GM18870 (cell line): ENCODE measurements around the gene EMC9.

ENCODE experiments used
- ATAC-seq: cut with Tn5 transposase; IDR thresholded peaks from one replicate; pipeline ENCODE4 v1.9.1; 2021; ENCODE audit warnings: moderate library complexity; ENCODE audit not compliant: unreplicated experiment

The EMC9 gene

GRCh38 chr14:24149302-24149969 lies 8.0 kb upstream of the EMC9 start:
- no peak for ATAC-seq

- ATAC-seq, result no peak
Measured at GRCh38 chr14:24147761-24148428, 6.5 kb upstream of the EMC9 start.

GRCh38 chr14:24146978-24147760 lies 5.8 kb upstream of the EMC9 start, which contains the start of gene RNF31:
Gene RNF31 (plus strand): TSS chr14:24147498. CDS start chr14:24147699, 201 bp downstream.
- peak; percentile 75 for ATAC-seq

DNA sequence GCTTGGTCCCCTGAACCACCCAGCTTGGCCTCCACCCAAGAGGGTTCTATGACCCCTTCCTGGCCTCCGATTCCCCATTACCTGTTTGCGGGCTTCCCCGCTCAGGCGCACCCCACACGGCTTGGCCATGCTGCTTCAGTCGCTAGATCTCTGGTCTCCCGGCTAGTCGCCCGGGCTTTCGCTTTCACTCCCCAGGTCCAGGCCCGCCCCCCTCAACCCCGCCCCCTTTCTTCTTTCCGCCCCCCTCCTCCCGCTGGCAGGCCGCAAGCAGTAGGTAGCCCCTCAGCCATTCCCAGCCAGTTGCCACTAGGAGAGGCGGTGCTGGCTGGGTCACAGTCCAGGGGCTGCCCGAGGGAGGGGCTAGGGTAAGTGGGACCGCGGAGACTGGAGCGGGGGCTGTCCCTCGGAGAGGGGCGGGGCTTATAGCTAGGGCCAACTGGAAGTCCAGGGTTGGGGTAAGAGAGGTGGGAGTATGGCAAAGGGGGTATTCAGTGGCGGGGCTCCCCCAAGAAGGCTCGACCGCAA lies 5.1 kb upstream of the EMC9 start, which contains the start of gene PSME2:
Gene PSME2 (minus strand): TSS at position 158 of the 525 bp plus-strand sequence. CDS start 29 bp downstream, at position 129.
- peak; percentile 52 for ATAC-seq

DNA sequence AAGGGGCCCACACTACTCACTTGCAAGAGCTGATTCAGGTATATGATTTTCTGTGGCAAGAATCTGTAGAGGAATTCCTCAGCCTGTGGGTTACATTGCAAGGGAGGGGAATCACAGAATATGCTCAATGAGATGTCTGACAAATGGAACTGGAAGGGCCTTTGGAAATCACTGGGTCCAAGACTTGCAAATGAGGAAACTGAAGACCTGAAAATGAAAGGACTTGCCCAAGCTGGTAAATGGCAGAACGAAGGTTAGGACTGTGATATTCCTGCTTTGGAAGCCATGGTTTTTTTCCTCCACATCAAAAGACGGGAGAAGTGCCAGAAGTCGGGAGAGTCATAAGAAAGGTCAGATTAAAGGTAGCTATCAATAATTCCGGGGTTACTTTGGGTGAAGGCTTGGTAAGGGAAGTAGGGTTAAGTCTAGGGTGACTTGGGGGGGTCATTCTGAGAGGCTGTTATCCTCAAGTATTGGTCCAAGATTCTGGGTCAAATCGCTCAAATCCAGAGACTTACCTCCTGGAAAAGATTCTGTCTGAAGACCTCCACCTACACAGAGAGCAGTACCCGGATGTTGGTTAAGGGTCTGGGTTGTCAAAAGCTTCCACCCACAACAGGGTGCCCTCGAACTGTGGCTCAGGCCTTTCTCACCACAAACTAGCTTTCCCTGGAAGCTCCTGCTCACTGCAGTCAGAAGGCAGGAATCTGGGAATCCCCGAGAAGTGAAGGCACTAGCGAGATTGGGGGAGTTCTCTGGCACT lies 4.5 kb upstream of the EMC9 start:
- no peak for ATAC-seq

GRCh38 chr14:24145219-24145618 lies 3.8 kb upstream of the EMC9 start:
- ATAC-seq, result no peak

GRCh38 chr14:24144451-24144850 lies 3.1 kb upstream of the EMC9 start:
- no peak for ATAC-seq

DNA sequence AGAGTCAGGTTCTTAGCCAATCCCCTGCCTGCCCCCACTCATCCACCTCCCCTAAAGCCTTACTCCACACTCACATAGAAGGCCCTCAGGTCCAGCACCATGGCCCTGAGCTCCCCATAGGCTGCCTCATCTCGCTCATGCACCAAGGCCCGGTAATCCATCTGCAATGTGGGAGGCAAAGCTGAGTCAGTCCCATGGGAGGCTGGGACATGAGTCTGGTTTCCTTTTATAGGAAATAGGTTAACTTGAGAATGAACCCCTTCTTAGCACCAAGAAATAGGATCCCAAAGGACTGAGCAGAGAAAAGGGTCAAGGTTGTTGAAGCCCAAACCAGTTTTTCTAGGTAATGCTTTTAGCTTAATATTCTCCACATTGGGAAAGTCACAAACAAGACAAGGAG lies 2.1 kb upstream of the EMC9 start:
- ATAC-seq, result no peak

GRCh38 chr14:24139272-24139934 lies 2.0 kb downstream of the EMC9 start:
- no peak for ATAC-seq

DNA sequence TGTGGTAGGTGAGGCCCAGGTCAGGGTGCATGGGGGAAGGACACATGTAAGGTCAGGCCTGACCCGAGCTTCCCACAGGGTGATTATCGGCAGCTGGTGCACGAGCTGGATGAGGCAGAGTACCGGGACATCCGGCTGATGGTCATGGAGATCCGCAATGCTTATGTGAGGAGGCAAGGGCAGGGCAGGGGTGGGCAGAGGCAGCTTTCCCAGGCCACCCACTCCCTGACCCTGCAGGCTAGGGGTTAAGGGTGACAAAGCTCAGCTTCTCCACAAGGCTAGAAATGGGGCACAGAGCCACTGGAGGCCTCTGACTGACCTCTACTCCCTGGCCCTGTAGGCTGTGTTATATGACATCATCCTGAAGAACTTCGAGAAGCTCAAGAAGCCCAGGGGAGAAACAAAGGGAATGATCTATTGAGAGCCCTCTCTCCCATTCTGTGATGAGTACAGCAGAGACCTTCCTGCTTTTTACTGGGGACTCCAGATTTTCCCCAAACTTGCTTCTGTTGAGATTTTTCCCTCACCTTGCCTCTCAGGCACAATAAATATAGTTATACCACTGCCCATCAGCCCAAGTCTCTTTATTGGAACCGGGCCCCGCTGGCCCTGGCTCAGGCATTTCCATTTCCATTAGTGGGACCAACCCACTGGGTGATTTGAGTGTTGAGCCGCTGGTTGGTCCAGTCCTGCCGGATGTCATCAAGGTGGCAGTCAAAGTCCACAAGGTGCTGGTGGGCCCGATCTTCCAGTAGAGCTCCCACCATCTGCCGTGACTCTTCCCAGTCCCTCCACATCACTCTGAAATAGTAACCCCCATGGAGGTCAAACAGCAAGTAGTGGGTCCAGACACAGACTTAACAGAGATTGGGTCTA lies 2.8 kb downstream of the EMC9 start:
- ATAC-seq, result no peak

DNA sequence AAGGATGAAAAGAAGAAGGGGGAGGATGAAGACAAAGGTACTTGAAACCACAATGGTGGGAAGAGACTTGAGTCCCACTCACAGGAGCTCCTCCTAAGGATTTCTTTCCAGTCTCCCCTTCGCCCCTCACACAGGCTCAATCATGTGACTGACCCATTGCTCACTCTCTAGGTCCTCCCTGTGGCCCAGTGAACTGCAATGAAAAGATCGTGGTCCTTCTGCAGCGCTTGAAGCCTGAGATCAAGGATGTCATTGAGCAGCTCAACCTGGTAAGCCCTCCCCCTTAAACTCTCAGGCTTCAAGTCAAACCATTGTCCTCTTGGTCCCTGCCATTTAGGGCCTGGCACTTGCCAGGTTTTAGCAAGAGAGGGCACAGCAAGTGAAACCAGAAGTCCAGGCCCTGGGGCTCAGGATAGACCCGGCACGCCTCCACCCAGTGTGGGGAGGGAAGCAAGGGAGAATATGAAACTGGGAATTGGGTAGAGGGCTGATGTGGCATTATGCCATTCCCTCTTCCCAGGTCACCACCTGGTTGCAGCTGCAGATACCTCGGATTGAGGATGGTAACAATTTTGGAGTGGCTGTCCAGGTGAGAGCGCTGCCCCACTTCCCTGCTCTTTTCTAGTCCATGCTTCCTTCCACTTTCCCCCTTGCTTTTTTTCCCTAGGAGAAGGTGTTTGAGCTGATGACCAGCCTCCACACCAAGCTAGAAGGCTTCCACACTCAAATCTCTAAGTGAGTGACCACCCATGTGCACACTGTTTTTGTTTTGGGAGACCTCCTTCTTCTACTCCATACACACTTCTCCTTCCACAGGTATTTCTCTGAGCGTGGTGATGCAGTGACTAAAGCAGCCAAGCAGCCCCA lies 3.6 kb downstream of the EMC9 start:
- ATAC-seq, result no peak

- no peak for ATAC-seq
Measured at GRCh38 chr14:24136684-24137528, 4.5 kb downstream of the EMC9 start.

DNA sequence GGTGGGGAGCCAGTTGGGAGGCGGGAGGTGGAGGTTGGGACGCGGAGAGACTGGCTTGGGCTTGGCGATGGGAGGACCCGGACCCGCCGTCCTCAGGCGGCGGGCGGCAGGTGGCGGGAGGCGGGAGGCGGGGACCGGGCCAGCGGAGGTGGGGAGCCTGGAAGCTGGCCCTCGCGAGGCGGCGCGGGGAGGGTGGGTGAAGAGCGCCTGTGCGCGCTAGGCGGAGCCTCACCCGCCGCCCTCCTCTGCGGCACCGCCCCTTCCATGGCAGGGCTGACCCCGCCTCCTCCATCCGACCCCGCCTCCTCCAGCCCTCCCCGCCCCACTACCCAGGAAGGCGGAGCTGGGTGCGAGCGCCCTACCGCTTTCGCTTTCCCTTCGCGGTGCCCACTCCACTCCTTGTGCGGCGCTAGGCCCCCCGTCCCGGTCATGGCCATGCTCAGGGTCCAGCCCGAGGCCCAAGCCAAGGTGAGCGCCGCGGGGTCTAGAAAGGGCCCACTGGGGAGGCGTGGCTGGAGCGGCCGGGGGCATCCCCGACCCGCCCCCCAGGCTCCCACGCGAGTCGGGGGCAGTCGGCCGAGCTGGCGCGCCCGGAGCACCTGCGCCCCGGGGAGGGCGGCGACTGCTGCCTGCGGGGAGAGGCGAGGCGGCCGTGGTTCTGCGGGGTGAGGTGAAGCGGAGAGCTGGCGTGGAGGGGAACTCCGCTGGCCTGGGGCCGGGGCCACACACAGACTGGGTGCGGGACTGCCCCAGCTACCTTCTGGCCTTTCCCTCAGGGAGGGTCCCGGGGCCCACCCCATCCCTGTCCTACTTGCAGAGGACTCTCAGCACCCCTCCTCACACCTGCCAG lies 5.3 kb downstream of the EMC9 start, which contains the start of gene PSME1:
Gene PSME1 (plus strand): TSS at position 361 of the 850 bp plus-strand sequence. CDS start 69 bp downstream, at position 430.
- ATAC-seq, result peak; percentile 34

DNA sequence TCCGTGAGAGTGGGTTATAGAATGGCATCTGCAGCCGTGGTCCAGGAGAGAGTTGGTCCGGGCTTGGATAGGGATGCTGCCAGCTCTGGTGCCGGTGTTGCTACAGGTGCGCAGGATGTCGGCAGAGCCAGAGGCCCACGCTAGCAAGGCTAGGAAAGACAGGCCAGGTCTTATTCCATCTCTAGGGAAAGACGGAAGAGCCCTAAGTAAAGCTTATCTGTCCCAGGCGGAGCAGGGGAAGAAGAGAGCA lies 5.9 kb downstream of the EMC9 start:
- peak; percentile 15 for ATAC-seq

DNA sequence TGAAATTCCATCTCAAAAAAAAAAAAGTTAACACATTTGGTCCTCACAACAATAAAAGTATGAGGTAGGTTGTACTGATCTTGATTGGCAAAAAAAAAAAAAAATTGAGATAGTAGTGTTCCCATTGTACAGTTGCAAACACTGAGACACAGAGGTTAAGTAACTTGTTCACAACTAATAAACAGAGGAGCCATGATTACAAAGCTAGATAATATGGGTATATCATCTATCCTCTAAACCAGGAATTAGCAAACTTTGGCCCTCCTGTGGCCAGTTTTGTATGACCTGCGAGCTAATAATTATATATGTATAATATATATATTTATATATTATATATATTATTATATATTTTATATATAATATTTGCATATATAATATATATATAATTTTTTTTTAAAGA lies 7.7 kb downstream of the EMC9 start:
- ATAC-seq, result no peak

GRCh38 chr14:24132976-24133375 lies 8.4 kb downstream of the EMC9 start:
- ATAC-seq, result no peak
